GM10248 (cell line): ENCODE results near the gene TRAPPC10.

Experiments used
- CTCF ChIA-PET: fragments of 300-600 bp; sonication (Branson Sonifier 250); formaldehyde crosslinking; extraction: SDS; loops from one replicate; lab custom pipeline; 2021; ENCODE audit warnings: antibody characterized with exemption; lab: Yijun Ruan, JAX
- POLR2A ChIA-PET: fragments of 350-650 bp; sonication (Branson Sonifier 250); formaldehyde crosslinking; extraction: SDS; loops from one replicate; lab custom pipeline; 2020; ENCODE audit warnings: antibody characterized with exemption; lab: Yijun Ruan, JAX
- DNase-seq: peaks from one replicate; pipeline ENCODE4 v3.0.0; 2012; ENCODE audit errors: extremely low spot score
- CTCF ChIP-seq: IDR thresholded peaks from 2 replicates; pipeline ENCODE4 v1.5.1; 2012; ENCODE audit warnings: mild to moderate bottlenecking, low read depth; ENCODE audit errors: extremely low read depth, missing control alignments, control extremely low read depth

TRAPPC10 gene

GRCh38 chr21:44053567-44053966 lies 41.5 kb downstream of the TRAPPC10 start:
- no peak for DNase-seq
- POLR2A ChIA-PET = no interaction called here
- TF ChIP-seq CTCF = no peak
- CTCF ChIA-PET = no interaction called here

GRCh38 chr21:44054710-44055109 lies 42.6 kb downstream of the TRAPPC10 start:
- CTCF ChIA-PET = interaction anchor here (1.1 to 1.3 kb wide), 3 partner anchors 9 to 19 kb away, joined by 3 to 4 read pairs (median 4); no protein-coding TSS in a partner anchor
- POLR2A ChIA-PET = no interaction called here
- TF ChIP-seq CTCF = no peak
- DNase-seq = no peak

GRCh38 chr21:44057055-44057454 lies 44.9 kb downstream of the TRAPPC10 start:
- DNase-seq = no peak
- POLR2A ChIA-PET = no interaction called here
- CTCF ChIA-PET = interaction anchor here (1.2 to 1.8 kb wide), 2 partner anchors 18 to 423 kb away, joined by 3 to 4 read pairs; no protein-coding TSS in a partner anchor
- TF ChIP-seq CTCF = no peak

GRCh38 chr21:44057960-44058651 lies 46.0 kb downstream of the TRAPPC10 start:
- ChIA-PET POLR2A (interaction anchor here (0.6 kb wide), 1 partner anchor 20 kb away, joined by 5 read pairs; no protein-coding TSS in a partner anchor), CTCF (interaction anchor here (1.8 kb wide), 1 partner anchor 17 kb away, joined by 4 read pairs; no protein-coding TSS in a partner anchor)
- TF ChIP-seq CTCF = no peak
- DNase-seq = no peak

GRCh38 chr21:44058652-44058964 lies 46.5 kb downstream of the TRAPPC10 start:
- POLR2A ChIA-PET = no interaction called here
- no peak for TF ChIP-seq CTCF
- DNase-seq = no peak
- CTCF ChIA-PET = interaction anchor here (1.8 kb wide), 1 partner anchor 16 kb away, joined by 4 read pairs; no protein-coding TSS in a partner anchor

- DNase-seq = no peak
- ChIA-PET CTCF (no interaction called here), POLR2A (no interaction called here)
- TF ChIP-seq CTCF = no peak
These were observed 46.9 kb downstream of the TRAPPC10 start for GRCh38 chr21:44058981-44059380.

- no peak for TF ChIP-seq CTCF
- ChIA-PET POLR2A (no interaction called here), CTCF (interaction anchor here (1.4 kb wide), 1 partner anchor 11 kb away, joined by 4 read pairs; no protein-coding TSS in a partner anchor)
- DNase-seq = no peak
These were observed 47.6 kb downstream of the TRAPPC10 start for GRCh38 chr21:44059710-44060109.
